GM18861 (cell line): ENCODE data around the gene DGCR2.

Experiments used
- ATAC-seq: cut with Tn5 transposase; IDR thresholded peaks from one replicate; pipeline ENCODE4 v1.9.1; 2021; ENCODE audit not compliant: unreplicated experiment

DGCR2 gene

GRCh38 chr22:19110064-19110458 lies 12.2 kb downstream of the DGCR2 start:
- no peak for ATAC-seq

GRCh38 chr22:19109198-19110063 lies 12.8 kb downstream of the DGCR2 start:
- ATAC-seq, result peak; percentile 76

- no peak for ATAC-seq
Measured at GRCh38 chr22:19108807-19109197, 13.4 kb downstream of the DGCR2 start.

GRCh38 chr22:19107730-19108074 lies 14.5 kb downstream of the DGCR2 start:
- ATAC-seq, result no peak

GRCh38 chr22:19106886-19107729 lies 15.1 kb downstream of the DGCR2 start:
- ATAC-seq, result no peak

- no peak for ATAC-seq
Measured at GRCh38 chr22:19105867-19106802, 16.1 kb downstream of the DGCR2 start.

GRCh38 chr22:19105456-19105855 lies 16.8 kb downstream of the DGCR2 start:
- ATAC-seq, result no peak

GRCh38 chr22:19103880-19104821 lies 18.1 kb downstream of the DGCR2 start:
- ATAC-seq, result no peak

- no peak for ATAC-seq
Measured at GRCh38 chr22:19098157-19098556, 24.1 kb downstream of the DGCR2 start.

GRCh38 chr22:19097518-19097917 lies 24.7 kb downstream of the DGCR2 start:
- no peak for ATAC-seq

- ATAC-seq, result no peak
Measured at GRCh38 chr22:19096555-19096954, 25.7 kb downstream of the DGCR2 start.

GRCh38 chr22:19094393-19094997 lies 27.7 kb downstream of the DGCR2 start:
- ATAC-seq, result no peak

- ATAC-seq, result no peak
Measured at GRCh38 chr22:19092725-19093124, 29.5 kb downstream of the DGCR2 start.

GRCh38 chr22:19090586-19091127 lies 31.6 kb downstream of the DGCR2 start:
- ATAC-seq, result no peak

- ATAC-seq, result no peak
Measured at GRCh38 chr22:19090183-19090582, 32.0 kb downstream of the DGCR2 start.

- ATAC-seq, result no peak
Measured at GRCh38 chr22:19088866-19089595, 33.2 kb downstream of the DGCR2 start.

GRCh38 chr22:19086896-19087295 lies 35.3 kb downstream of the DGCR2 start:
- ATAC-seq, result no peak

GRCh38 chr22:19086417-19086816 lies 35.8 kb downstream of the DGCR2 start:
- ATAC-seq, result no peak
